ENCODE measurements around the gene SURF1.
A peak's percentile ranks its signal among the peaks of the same experiment; 100 is the strongest.
"Not testable (repeated sequence)": the region's sequence is repeated elsewhere in the genome, so short reads cannot be mapped to it uniquely, and the experiment has no call there.

Gene SURF1

GRCh38 chr9:133341369-133342068, 14.8 kb downstream of the SURF1 start:
- DNase-seq = peak; percentile 75

DNA sequence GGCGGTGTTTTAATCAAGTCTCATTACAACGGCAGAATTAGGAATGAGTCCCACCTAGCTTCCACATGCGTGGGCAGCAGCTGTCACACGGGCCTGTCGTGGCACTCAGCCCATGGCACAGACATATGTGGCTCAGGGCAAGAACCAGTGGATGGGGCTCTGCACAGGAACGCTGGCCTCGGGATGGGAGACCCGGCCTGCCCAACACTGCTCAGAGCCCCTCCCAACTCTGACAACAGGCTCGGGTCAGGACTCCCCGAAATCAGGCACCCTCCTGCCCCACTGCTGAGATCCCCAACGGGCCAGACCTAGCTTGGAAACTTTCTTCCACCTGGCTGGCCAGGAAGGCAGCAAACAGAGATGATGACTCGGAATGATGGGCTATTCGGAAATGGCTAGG, 15.4 kb downstream of the SURF1 start:
- DNase-seq = no peak

- DNase-seq = peak; percentile 16
Measured at GRCh38 chr9:133340256-133340655, 16.0 kb downstream of the SURF1 start.

DNA sequence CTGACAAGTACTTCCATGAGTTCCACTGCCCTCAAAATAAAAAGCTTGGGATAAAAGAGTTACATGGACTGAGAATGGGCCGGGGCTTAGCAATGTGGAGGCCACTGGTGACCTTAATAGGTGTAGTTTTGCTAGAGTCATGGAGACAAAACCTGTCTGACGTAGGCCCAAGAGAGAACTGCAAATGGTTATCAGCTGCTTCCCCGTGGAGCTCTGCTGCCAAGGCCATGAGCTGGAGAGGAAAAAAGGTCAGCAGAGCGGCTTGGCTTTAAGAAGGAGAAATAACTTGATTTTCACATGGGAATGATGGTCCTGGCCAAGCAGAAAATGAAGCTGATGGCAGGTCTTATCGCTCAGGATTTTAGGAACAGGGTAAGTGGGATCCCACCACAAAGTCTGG, 16.6 kb downstream of the SURF1 start:
- DNase-seq = no peak

DNA sequence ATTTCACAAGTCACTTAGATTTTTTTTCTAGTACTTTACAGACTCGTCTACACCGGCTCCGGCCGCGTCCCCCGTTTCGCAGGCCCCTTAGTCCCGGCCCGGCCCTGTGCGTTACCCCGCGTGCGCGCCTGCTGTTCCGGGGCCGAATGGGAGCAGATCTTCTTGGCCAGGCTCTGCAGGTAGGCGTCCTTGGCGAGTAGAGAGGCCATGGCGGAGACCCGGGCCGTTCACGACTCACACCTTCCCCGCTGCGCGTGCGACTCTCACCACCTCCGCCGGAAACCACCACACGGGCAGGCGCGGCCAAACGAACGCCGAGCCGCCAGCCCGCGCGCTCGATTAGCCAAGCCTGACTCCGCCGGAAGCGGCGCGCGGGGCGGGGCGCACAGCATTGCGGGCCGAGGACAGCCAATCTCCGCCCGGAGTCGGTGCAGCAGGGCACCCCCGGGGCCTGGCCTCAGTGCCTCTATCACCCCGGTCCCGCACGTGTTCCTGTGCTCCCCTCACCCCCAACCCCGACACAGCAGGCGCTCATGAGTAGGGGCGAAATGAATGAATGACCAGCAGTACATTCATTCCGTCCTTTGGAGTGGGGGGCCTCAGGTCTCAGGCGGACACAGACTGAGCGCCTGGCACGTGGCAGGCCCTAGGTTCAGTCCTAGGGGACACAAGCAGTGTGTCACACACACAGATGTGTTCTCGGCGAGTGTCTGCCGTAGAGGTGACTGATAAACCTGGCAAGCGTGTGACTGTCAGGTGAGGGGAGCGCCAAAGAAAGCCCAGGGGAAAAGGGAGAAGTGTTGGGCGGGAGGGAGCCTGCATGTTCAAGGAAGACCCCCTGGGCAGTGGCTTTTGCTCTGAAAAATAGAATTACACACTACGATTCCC, 20.1 kb downstream of the SURF1 start, which contains the start of gene SURF6:
Gene SURF6 (minus strand): TSS at position 265 of the 888 bp plus-strand sequence. CDS start 56 bp downstream, at position 209.
- peak; percentile 86 for DNase-seq

DNA sequence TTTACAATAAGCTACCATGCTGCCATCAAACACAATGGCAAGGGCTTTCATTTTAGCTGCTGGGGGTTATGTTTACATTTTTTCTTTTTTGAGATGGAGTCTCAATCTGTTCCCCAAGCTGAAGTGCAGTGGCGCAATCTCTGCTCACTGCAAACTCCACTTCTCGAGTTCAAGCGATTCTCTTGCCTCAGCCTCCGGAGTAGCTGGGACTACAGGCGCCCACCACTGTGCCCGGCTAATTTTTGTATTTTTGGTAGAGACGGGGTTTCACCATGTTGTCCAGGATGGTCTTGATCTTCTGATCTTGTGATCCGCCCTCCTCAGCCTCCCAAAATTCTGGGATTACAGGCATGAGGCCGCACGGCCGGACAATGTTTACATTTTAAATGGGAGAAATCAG, 21.4 kb downstream of the SURF1 start:
- DNase-seq = not testable (repeated sequence)

GRCh38 chr9:133334161-133334560, 22.1 kb downstream of the SURF1 start:
- no peak for DNase-seq

DNA sequence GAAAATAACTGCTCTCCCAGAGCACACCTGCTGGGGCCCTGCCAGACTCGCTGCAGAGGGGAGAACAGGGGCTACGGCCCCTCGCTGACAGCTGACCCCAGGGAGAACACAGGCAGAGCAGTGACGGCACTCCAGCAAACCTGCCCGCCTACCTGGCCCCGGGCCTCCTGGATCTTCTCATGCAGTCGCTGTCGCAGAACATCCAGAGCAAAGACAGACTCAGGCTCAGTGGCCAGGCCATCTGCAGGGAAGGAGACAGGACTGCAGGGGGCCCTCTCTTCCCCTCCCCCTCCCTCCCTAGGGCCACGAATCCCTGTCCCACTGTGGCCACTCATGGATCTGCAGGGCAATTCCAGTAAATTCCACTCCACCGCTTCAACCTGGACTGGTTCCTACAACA, 22.7 kb downstream of the SURF1 start:
- DNase-seq = no peak

DNA sequence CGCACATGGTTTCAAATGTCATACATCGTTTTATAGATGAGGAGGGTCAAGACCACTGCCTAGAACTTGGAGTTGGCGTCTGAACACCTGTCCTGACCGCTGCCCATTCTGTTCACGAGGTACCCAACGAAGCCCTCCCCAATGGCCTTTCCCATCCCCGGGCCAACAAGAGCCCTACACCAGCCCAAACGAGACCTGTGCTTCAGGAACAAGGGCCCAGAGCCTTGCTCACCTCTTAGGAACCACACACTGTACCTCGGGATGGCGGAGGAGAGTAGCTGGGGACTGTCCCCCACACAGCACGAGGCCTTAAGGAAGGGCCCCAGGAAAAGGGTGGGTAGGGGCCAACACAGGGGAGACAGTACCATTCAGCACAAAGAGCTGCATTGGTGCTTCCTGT, 23.3 kb downstream of the SURF1 start:
- DNase-seq = no peak

GRCh38 chr9:133332381-133332730, 23.9 kb downstream of the SURF1 start:
- no peak for DNase-seq

GRCh38 chr9:133331641-133332380, 24.5 kb downstream of the SURF1 start:
- no peak for DNase-seq

- DNase-seq = no peak
Measured at GRCh38 chr9:133331221-133331620, 25.1 kb downstream of the SURF1 start.

GRCh38 chr9:133329306-133330156, 26.8 kb downstream of the SURF1 start:
- not testable (repeated sequence) for DNase-seq

DNA sequence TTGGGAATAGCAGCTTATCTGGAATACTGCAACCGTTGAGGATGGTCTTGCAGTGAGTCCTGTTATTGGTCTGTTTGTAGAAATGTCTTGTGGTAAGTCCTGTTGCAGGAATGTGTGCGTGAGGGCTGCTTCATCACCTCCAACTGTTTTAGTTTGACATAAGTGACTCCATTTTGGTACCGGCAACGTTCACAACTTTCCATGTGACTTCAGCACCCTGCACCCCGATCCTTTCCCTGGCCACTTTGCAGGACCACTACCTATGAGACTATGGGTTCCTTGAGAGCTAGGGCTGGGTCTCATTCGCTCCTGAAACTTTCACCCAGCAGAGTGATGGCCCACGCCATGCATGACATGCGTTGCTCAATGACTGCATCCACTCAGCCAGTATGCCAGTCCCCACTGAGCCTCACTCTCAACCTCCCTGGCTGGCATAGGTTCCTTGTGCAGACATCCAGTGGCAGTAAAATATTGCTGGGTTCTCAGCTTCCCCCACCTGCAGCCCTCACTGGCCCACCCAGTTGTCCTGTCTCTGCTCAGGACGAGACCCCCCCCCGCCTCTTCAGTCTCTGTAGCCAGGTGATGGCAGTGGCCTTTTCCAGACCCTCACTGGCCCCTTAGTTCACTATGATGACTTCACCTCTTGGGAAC, 28.3 kb downstream of the SURF1 start:
- no peak for DNase-seq

DNA sequence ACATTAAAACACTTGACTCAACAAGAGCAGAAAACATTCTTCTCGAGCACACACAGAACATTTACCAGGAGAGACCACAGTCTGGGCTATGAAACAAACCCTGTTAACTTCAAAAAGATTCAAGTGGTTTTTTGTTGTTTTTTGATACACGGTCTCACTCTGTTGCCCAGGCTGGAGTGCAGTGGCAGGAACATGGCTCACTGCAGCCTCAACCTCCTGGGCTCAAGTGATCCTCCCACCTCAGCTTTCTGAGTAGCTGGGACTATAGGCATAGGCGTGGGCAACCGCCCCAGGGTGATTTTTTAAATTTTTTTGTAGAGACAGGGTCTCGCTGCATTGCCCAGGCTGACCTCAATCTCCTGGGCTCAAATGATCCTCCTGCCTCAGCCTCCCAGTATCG, 29.3 kb downstream of the SURF1 start:
- not testable (repeated sequence) for DNase-seq

DNA sequence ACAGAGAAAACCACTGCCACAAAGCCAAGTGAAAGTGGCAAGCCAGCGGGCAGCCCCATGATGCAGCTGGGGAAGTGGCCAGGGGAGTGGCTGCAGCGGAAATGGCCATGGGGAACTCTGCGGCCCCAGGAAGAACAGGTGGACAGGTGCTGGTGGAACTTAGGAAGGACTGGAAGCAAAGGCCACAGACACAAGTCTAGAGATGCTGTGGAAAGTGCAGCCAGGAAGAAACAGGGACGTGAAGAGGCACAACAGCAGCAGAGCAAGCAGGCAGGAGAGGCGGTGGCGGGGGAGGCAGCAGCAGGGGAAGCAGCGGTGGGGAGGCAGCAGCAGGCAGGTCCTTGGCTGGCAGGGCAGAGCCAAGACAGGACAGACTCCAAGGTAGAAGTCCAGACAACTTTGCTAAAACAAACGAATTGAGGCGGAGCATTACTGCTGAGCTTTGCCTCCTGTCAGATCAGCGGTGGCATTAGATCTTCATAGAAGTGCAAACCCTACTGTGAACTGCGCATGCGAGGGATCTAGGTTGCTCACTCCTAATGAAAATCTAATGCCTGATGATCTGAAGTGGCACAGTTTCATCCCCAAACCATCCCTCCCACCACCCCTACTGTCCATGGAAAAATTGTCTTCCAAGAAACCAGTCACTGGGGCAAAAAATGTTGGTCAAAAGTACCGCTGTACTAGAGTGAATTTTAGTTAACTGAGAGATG, 32.1 kb downstream of the SURF1 start:
- no peak for DNase-seq

GRCh38 chr9:133323211-133323610, 33.1 kb downstream of the SURF1 start:
- no peak for DNase-seq

DNA sequence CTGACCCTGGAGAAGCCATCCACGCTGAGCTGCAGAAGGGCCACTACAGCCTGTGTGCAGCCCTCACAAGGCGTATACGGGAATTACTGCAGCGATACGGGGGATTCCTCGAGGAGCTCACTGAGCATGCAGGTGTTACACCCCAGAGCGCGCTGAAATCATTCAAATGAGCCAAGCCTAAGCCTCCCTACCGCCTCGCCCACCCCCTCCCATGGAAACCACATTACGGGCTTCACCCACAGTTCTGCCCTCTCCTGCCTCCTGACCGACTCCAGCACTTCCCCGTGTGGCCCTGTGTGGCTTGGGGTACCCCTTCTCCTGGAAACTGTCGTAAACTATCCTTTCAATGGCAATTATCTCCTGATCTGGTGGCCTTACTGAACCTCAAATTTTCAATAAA, 33.6 kb downstream of the SURF1 start:
- no peak for DNase-seq

DNA sequence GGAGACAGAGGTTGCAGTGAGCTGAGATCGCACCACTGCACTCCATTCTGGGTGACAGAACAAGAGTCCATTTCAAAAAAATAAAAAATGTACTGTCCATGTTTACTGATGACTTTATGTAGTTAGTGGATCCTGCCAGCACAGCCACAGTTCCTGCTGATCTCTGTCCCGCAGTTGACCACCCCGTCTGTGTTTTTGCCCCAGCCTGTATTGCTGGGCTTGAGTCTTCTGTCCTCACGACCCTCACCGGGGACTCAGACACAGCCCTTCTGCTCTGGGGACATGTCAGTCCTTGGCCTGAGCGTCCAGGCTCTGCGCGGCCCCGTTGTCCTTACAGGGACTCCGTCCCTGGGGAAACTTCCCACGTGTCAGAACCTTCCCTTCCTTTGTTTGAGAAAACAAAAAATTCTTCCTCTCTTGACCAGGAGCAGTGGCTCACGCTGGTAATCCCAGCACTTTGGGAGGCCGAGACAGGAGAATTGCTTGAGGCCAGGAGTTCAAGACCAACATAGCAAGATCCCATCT, 34.8 kb downstream of the SURF1 start:
- no peak for DNase-seq

DNA sequence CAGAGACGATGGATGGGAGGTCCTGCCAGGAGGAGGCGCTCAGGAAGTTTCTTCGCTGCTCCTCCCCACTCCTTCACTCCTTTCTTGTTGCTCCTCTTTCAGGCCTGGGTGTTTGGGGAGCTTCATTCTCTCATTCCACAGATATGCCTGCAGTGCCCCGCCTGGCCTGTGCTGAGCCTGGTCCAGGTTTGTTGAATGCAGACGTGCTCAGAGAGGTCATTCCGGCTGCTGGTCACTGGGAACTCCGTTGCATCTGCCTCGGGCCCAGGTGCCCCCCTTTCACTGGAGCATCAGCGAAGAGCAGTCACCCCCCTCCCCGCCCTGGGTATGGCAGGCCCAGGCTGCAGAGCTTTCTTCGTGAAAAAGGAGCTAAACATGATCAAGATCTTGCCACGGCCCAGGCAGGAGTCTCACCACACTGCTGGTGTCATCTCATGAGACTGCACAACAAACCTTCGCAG, 35.8 kb downstream of the SURF1 start:
- DNase-seq = no peak

DNA sequence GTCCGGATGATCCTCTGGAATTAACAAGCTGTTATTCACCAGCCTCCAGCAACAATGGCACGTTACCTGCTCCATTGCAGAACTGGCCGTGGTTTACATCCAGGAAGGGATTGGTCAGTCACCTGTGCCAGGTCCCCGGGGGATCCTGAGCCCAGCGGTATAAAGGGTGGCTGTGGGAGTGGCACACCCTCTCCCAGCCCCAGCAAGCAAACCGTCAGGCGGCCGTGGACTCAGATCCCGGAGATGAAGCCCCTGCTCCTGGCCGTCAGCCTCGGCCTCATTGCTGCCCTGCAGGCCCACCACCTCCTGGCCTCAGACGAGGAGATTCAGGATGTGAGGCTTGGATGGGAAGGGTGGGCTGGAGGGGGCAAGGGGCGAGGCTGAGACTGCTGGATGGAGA, 38.7 kb downstream of the SURF1 start:
- not testable (repeated sequence) for DNase-seq
